GM18498 (cell line): Measurements from ENCODE around the gene STXBP3.

Experiments used
- ATAC-seq: cut with Tn5 transposase; IDR thresholded peaks from one replicate; pipeline ENCODE4 v1.9.1; 2021; ENCODE audit warnings: mild to moderate bottlenecking, moderate library complexity; ENCODE audit not compliant: unreplicated experiment

The STXBP3 gene

GRCh38 chr1:108792420-108792819 is 45.9 kb downstream of the STXBP3 start:
- ATAC-seq: no peak

- no peak for ATAC-seq
Observed at GRCh38 chr1:108799001-108799400, 52.5 kb downstream of the STXBP3 start.

- no peak for ATAC-seq
Observed at GRCh38 chr1:108801101-108801500, 54.6 kb downstream of the STXBP3 start.

- no peak for ATAC-seq
Observed at GRCh38 chr1:108803548-108803947, 57.1 kb downstream of the STXBP3 start.

GRCh38 chr1:108808438-108808837 is 62.0 kb downstream of the STXBP3 start:
- no peak for ATAC-seq

GRCh38 chr1:108811611-108812010 is 65.1 kb downstream of the STXBP3 start:
- no peak for ATAC-seq

- no peak for ATAC-seq
Observed at GRCh38 chr1:108813326-108813725, 66.9 kb downstream of the STXBP3 start.

- ATAC-seq: no peak
Observed at GRCh38 chr1:108814343-108815125, 68.1 kb downstream of the STXBP3 start.

- no peak for ATAC-seq
Observed at GRCh38 chr1:108815566-108815965, 69.1 kb downstream of the STXBP3 start.

GRCh38 chr1:108816049-108816893 is 69.8 kb downstream of the STXBP3 start:
- ATAC-seq: no peak

GRCh38 chr1:108817016-108817415 is 70.5 kb downstream of the STXBP3 start:
- ATAC-seq: no peak

GRCh38 chr1:108817811-108818210 is 71.3 kb downstream of the STXBP3 start:
- no peak for ATAC-seq

GRCh38 chr1:108819878-108820277 is 73.4 kb downstream of the STXBP3 start:
- no peak for ATAC-seq

GRCh38 chr1:108823632-108824031 is 77.2 kb downstream of the STXBP3 start:
- no peak for ATAC-seq

- ATAC-seq: no peak
Observed at GRCh38 chr1:108824051-108824450, 77.6 kb downstream of the STXBP3 start.

- ATAC-seq: no peak
Observed at GRCh38 chr1:108826081-108826635, 79.7 kb downstream of the STXBP3 start.

- ATAC-seq: no peak
Observed at GRCh38 chr1:108828074-108828961, 81.8 kb downstream of the STXBP3 start.

- no peak for ATAC-seq
Observed at GRCh38 chr1:108829498-108829916, 83.0 kb downstream of the STXBP3 start.

GRCh38 chr1:108830119-108831008 is 83.9 kb downstream of the STXBP3 start:
- no peak for ATAC-seq

- ATAC-seq: no peak
Observed at GRCh38 chr1:108831225-108831624, 84.8 kb downstream of the STXBP3 start.
